Stomach smooth muscle (tissue), 2 donors: ENCODE results near the gene ZFPM1.

ENCODE experiments used
- H3K27ac ChIP-seq: one replicate; pipeline ENCODE4 v1.7.0; 2013; ENCODE audit warnings: mild to moderate bottlenecking, low read length, inconsistent platforms
- H3K27me3 ChIP-seq, 2 donors: one replicate each; pipeline ENCODE4 v1.7.0; 2013; ENCODE audit warnings: low read length in 2 of 2; ENCODE audit not compliant: insufficient read depth in 2 of 2, control insufficient read depth in 1 of 2
- H3K36me3 ChIP-seq, 2 donors: one replicate each; pipeline ENCODE4 v1.7.0; 2013; ENCODE audit warnings: low read length in 2 of 2; ENCODE audit not compliant: control insufficient read depth in 2 of 2, insufficient read depth in 2 of 2
- H3K4me1 ChIP-seq: one replicate; pipeline ENCODE4 v1.7.0; 2013; ENCODE audit warnings: low read length; ENCODE audit not compliant: control insufficient read depth, insufficient read depth
- H3K4me3 ChIP-seq, 2 donors: one replicate each; pipeline ENCODE4 v1.7.0; 2013; ENCODE audit warnings: low read length in 2 of 2
- H3K9ac ChIP-seq, 2 donors: one replicate each; pipeline ENCODE4 v1.7.0; 2013; ENCODE audit warnings: low read length in 2 of 2, mild to moderate bottlenecking in 1 of 2
- H3K9me3 ChIP-seq, 2 donors: one replicate each; pipeline ENCODE4 v1.7.0; 2013; ENCODE audit warnings: low read length in 2 of 2; ENCODE audit not compliant: control insufficient read depth in 2 of 2
- donor health status: healthy.
- donor health status: Pancreatic carcinoma.

The ZFPM1 gene

GRCh38 chr16:88503771-88504488 lies 50.9 kb downstream of the ZFPM1 start:
- Histone ChIP-seq H3K27ac (no peak overlapping the region), H3K36me3 (no peaks in the 10 kb centered on the region), H3K9me3 (no peaks in the 10 kb centered on the region), H3K4me1 (no peaks in the 10 kb centered on the region), H3K4me3 (no peak overlapping the region), H3K9ac (no peak overlapping the region), H3K27me3 (peaks cover 2 to 3% of the 10 kb centered on the region in 2 donors)

- H3K4me3 ChIP-seq, result no peak overlapping the region
These were observed 51.7 kb downstream of the ZFPM1 start for GRCh38 chr16:88504489-88505404.

GRCh38 chr16:88505405-88506082 lies 52.5 kb downstream of the ZFPM1 start:
- Histone ChIP-seq H3K4me3 (no peak overlapping the region), H3K27ac (no peak overlapping the region)

More at GRCh38 chr16:88504489-88505404, 51.7 kb downstream of the ZFPM1 start:
- H3K36me3 ChIP-seq, result no peaks in the 10 kb centered on the region
- H3K9ac ChIP-seq, result no peak overlapping the region
- no peaks in the 10 kb centered on the region for H3K4me1 ChIP-seq
- no peak overlapping the region for H3K27ac ChIP-seq
- H3K9me3 ChIP-seq, result no peaks in the 10 kb centered on the region
- H3K27me3 ChIP-seq, result peaks cover 2 to 3% of the 10 kb centered on the region in 2 donors

GRCh38 chr16:88506723-88507122 lies 53.6 kb downstream of the ZFPM1 start:
- H3K4me3 ChIP-seq, result no peak overlapping the region
- no peak overlapping the region for H3K27ac ChIP-seq
- peaks cover 0 to 6% of the 10 kb centered on the region in 2 donors for H3K27me3 ChIP-seq
- no peak overlapping the region for H3K9ac ChIP-seq
- H3K36me3 ChIP-seq, result no peaks in the 10 kb centered on the region
- H3K4me1 ChIP-seq, result no peaks in the 10 kb centered on the region
- no peaks in the 10 kb centered on the region for H3K9me3 ChIP-seq

More at GRCh38 chr16:88505405-88506082, 52.5 kb downstream of the ZFPM1 start:
- H3K36me3 ChIP-seq, result no peaks in the 10 kb centered on the region
- no peaks in the 10 kb centered on the region for H3K4me1 ChIP-seq
- peaks cover 2 to 3% of the 10 kb centered on the region in 2 donors for H3K27me3 ChIP-seq
- H3K9ac ChIP-seq, result no peak overlapping the region
- H3K9me3 ChIP-seq, result no peaks in the 10 kb centered on the region

DNA sequence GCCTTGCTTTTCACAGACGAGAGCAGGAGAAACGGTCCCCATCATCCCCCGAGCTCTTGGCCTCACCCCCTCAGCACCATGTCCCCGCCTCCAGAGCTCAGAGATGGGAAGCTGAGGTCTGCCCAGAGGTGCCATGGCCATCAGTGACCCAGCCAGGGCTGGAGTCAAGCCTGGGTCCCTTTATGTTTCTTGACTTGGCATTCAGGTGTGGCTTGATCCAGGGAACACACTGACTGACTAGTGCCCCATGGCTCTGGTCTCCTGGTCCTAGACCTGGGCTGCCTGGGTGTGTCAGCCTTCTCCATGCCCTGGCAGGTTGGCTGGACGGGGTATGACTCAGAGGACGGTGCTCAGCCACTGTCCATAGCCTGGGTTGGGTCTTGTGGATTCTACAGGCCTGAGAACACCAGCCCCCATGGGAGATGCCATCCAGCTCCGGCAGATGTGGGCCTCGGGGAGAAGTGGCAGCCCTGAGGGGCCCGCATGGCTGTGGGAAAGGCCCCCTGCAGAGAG lies 54.2 kb downstream of the ZFPM1 start:
- H3K27me3 ChIP-seq, result peaks cover 0 to 11% of the 10 kb centered on the region in 2 donors
- no peak overlapping the region for H3K4me3 ChIP-seq
- no peaks in the 10 kb centered on the region for H3K36me3 ChIP-seq
- H3K4me1 ChIP-seq, result no peaks in the 10 kb centered on the region
- H3K9ac ChIP-seq, result no peak overlapping the region
- no peak overlapping the region for H3K27ac ChIP-seq
- no peaks in the 10 kb centered on the region for H3K9me3 ChIP-seq

DNA sequence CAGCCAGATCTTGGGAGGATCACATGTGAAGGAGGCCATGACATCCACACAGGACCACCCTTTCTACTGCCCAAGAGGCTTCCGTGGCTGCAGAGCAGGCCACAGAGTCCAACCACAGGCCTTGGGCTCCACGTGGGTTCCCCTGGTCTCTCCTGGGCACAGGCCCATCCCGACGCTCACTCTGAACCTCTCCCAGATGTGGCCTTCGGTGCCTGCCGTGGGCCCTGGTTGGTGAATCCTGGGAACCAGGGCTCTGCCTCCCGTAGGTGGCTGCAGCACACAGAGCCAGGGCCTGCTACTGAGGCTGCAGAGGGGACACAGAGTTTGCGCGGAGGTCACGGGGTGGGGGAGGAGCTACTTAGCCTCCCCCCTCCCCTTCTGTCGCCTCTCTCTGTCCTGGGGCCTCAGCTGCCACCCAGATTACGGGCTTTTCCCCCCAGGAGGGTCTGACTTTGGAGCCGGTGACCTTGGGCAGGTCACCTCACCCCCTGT lies 55.3 kb downstream of the ZFPM1 start:
- Histone ChIP-seq H3K36me3 (no peaks in the 10 kb centered on the region), H3K9me3 (no peaks in the 10 kb centered on the region), H3K4me3 (no peak overlapping the region), H3K27ac (no peak overlapping the region), H3K27me3 (peaks cover 3 to 16% of the 10 kb centered on the region in 2 donors), H3K4me1 (no peaks in the 10 kb centered on the region), H3K9ac (no peak overlapping the region)

DNA sequence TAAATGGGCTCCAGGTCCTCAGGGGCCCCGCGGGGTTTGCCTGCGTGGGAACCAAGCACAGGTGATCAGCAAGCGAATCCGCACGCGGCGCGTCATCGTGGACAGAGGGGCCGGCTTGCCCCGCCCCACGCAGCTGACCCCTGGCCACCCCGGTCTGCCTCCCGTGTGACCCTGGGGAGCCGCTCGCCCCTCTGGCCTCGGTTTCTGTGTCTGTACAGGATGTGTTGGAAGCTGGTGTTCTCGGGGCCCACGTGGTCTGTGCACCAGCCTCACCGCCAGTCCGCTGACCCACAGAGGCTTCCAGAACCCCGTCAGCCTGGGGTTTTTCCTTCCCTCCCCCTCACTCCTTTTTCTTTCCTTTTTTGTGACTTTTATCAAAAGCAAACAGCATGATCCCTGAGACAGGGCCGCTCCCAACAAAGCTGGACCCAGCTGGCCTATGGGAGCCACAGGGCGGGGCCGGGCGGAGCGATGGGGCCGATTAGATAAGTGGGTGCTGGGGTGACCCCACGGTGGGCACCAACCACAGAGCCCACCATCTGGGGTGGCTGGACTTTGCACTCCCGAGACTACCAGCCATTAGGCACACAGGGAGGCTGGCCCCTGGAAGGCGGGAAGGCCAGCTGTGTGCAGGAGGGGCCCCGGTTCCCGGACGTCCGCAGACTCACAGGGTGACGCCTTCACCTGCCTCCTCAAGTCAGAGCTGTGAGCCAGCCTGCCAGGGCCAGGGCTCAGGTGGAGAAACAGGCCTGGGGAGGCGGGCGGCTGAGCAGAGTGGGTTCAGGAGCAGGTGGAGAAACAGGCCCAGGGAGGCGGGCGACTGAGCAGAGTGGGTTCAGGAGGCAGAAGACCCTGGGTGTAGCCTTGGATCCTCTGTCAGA lies 56.0 kb downstream of the ZFPM1 start:
- no peaks in the 10 kb centered on the region for H3K4me1 ChIP-seq
- H3K36me3 ChIP-seq, result no peaks in the 10 kb centered on the region
- H3K27me3 ChIP-seq, result peaks cover 6 to 17% of the 10 kb centered on the region in 2 donors
- H3K4me3 ChIP-seq, result no peak overlapping the region
- H3K9me3 ChIP-seq, result no peaks in the 10 kb centered on the region
- H3K9ac ChIP-seq, result no peak overlapping the region
- no peak overlapping the region for H3K27ac ChIP-seq

- no peaks in the 10 kb centered on the region for H3K4me1 ChIP-seq
- no peaks in the 10 kb centered on the region for H3K9me3 ChIP-seq
- H3K4me3 ChIP-seq, result no peak overlapping the region
- H3K9ac ChIP-seq, result no peak overlapping the region
- H3K27me3 ChIP-seq, result peaks cover 6 to 19% of the 10 kb centered on the region in 2 donors
- no peak overlapping the region for H3K27ac ChIP-seq
- H3K36me3 ChIP-seq, result no peaks in the 10 kb centered on the region
These were observed 56.6 kb downstream of the ZFPM1 start for GRCh38 chr16:88509749-88510069.

DNA sequence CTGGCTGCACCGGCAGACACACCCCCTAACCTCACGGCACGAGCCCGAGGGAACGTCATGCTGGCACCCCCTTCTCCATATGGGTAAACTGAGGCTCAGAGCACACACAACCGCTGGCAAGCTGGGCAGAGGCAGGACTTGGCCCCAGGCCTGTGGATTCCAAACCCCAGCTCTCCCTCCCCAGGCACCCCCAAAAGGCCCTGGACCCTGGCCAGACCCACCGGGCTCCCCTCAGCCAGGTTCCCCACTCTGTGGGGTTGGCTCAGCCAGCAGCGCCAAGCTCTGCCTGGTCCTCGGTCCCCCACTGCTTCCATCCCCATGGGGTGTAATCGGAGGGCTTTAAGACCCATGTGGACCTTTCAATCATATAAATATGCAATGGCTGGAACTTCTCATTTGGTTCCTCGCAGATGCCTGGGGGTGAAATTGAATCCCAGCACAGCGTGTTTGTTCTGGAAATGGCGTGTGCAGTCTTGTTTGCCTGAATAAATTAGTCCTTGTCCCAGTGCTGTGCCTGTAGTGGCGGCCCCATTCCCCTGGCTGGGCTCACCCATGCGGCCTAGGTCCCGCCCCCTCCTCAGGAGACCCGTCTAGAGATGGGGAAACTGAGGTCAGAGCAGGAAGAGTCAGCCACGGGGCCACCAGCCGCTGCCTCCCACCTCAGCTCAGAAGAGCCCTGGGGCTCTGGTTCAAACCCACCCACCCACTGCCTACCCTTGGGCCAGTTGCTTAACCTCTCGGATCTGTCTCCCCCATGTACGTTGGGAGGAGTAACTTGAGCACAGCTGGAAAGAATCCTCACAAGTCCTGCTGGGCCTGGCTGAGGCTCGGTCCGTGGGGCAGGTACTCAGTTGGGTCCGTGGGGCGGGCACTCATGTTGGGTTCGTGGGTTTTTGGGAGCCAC lies 57.3 kb downstream of the ZFPM1 start:
- no peaks in the 10 kb centered on the region for H3K9me3 ChIP-seq
- no peak overlapping the region for H3K9ac ChIP-seq
- H3K27ac ChIP-seq, result no peak overlapping the region

More for the DNA sequence above, 57.3 kb downstream of the ZFPM1 start:
- Histone ChIP-seq H3K27me3 (peaks cover 11 to 23% of the 10 kb centered on the region in 2 donors), H3K4me1 (no peaks in the 10 kb centered on the region), H3K36me3 (no peaks in the 10 kb centered on the region), H3K4me3 (no peak overlapping the region)
